Measurements from ENCODE around the gene CASK. TPM values are rescaled to one million over a fixed set of nuclear protein-coding genes. Genes with fewer than 3 reads are reported as not detected.
"Not testable (repeated sequence)": the region's sequence is repeated elsewhere in the genome, so short reads cannot be mapped to it uniquely, and the experiment has no call there.

Gene CASK
- total RNA-seq, 1 donor from 2014 or later = 58.8 TPM

DNA sequence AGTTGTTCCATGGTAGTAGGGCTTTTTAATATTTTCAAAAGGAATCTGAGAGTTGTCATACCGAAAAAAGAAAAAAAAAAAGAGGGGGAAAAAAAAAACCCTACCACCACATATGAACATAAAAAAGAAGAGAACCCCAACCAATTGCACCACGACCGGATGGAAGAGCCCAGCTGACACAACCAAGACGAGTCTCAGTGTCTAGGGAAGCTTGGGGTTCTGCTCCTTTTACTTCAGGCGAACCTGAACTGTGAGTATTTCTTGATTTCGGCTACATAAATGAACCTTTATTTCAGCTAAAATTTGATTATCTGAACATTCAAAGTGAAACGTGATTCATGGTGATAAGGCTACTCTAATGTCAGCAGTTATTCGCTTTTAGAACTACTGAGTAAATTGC is 234.5 kb downstream of the CASK start, which contains the start of gene GPR34:
TSS of gene GPR34 (plus strand) at position 139 of the 400 bp plus-strand sequence. CDS start 6,661 bp downstream, outside the sequence.
- DNase-seq (ENCODE audit: low read depth) = no peak
- no peak within 1 kb of the TSS for H3K4me3 ChIP-seq (ENCODE audit: low read depth, low read length)
- TF ChIP-seq, protein P1, sequence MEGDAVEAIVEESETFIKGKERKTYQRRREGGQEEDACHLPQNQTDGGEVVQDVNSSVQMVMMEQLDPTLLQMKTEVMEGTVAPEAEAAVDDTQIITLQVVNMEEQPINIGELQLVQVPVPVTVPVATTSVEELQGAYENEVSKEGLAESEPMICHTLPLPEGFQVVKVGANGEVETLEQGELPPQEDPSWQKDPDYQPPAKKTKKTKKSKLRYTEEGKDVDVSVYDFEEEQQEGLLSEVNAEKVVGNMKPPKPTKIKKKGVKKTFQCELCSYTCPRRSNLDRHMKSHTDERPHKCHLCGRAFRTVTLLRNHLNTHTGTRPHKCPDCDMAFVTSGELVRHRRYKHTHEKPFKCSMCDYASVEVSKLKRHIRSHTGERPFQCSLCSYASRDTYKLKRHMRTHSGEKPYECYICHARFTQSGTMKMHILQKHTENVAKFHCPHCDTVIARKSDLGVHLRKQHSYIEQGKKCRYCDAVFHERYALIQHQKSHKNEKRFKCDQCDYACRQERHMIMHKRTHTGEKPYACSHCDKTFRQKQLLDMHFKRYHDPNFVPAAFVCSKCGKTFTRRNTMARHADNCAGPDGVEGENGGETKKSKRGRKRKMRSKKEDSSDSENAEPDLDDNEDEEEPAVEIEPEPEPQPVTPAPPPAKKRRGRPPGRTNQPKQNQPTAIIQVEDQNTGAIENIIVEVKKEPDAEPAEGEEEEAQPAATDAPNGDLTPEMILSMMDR (conservative IDR thresholded peaks at IDR 0.05; ENCODE audit: low read depth, low read length) = no peak

DNA sequence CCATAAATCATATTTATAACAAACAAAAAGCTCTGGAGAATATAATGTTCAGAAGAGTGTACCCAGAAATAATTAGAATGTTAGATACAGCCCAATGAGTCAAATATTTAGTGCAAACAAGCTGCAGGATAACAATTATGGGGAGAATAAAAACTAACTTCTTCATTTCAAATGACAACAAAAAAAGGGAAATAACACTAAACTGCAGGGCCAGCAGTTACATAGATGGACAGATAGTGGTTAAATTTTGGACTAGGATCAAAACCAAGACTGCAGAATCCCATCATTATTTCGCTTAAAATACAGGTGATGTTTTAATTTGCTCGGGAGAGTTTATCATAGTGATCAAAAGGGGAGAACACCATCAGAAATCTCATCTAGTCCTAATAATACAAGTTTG is 235.2 kb downstream of the CASK start:
- no peak overlapping the region for H3K4me3 ChIP-seq (ENCODE audit: low read depth, low read length)
- TF ChIP-seq, protein P1 (conservative IDR thresholded peaks at IDR 0.05; ENCODE audit: low read depth, low read length) = no peak
- DNase-seq (ENCODE audit: low read depth) = no peak

DNA sequence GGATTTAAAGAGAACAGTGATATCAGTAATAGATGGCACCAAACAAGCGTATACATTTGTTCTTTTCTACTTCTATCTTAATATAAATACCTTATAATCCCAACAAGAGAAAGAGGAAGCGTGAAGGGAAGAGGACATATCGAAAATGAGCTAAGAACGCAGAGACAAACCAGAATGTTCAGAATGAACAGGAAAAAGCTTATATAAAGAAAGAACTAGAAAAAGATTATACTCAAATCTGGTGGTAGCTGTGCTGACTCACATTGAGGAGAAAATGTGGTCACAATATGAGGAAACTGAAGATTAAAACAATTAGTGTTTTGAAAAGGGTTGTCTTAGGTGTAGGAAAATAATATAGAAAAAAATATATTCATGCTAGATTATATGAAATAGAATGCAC is 236.6 kb downstream of the CASK start:
- H3K4me3 ChIP-seq (ENCODE audit: low read depth, low read length) = no peak overlapping the region
- no peak for DNase-seq (ENCODE audit: low read depth)
- TF ChIP-seq, protein P1 (conservative IDR thresholded peaks at IDR 0.05; ENCODE audit: low read depth, low read length) = no peak

DNA sequence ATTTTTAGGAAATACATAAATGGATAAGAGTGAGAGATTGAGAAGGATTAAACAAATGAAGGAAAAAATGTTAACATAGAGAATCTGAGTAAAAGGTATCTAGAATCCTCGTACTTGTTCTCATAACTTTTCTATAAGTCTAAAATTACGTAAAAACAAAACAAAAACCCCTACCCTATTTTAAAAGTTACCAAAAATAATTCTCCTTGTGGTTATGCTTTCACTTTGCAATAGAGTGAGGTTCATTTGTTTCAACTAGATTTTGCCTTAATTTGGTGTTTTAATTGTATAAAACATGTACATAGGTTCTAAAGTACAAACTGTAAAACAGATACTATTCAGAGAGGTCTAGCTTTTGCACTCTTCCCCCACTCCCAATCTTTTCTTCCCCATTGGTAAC is 238.4 kb downstream of the CASK start:
- DNase-seq (ENCODE audit: low read depth) = no peak
- TF ChIP-seq, protein P1 (conservative IDR thresholded peaks at IDR 0.05; ENCODE audit: low read depth, low read length) = no peak
- H3K4me3 ChIP-seq (ENCODE audit: low read depth, low read length) = no peak overlapping the region

GRCh38 chrX:41684138-41684537 is 239.2 kb downstream of the CASK start:
- TF ChIP-seq, protein P1 (conservative IDR thresholded peaks at IDR 0.05; ENCODE audit: low read depth, low read length) = no peak
- H3K4me3 ChIP-seq (ENCODE audit: low read depth, low read length) = no peak overlapping the region
- no peak for DNase-seq (ENCODE audit: low read depth)

- DNase-seq (ENCODE audit: low read depth) = no peak
- H3K4me3 ChIP-seq (ENCODE audit: low read depth, low read length) = no peak overlapping the region
- TF ChIP-seq, protein P1 (conservative IDR thresholded peaks at IDR 0.05; ENCODE audit: low read depth, low read length) = no peak
These were observed 245.9 kb downstream of the CASK start for GRCh38 chrX:41677183-41678060.

DNA sequence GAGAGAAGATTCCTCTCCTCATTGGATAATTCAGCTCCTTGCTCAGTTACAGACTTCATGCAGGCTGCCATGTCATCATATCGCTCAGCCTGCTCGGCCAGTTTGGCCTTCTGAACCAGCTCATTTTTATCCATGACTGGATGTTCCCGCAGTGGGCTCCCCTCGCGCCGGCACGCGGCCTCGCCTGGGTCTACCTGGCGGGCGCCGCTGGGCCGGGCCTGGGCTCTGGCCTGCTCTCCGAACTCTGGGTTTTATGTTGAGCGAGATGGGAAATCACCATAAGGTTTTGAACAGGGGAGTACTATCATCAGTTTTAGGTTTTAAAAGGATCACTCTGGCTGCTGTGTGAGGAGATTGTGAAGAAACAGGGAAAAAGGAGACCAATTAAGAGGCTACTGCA is 247.0 kb downstream of the CASK start:
- not testable (repeated sequence) for H3K4me3 ChIP-seq (ENCODE audit: low read depth, low read length); DNase-seq (ENCODE audit: low read depth)

Data from epithelial cell of proximal tubule (primary cell).